Muscle of leg (tissue), 16 donors: ENCODE results near the gene ERBIN. TPM values are rescaled to one million over a fixed set of nuclear protein-coding genes. Genes with fewer than 3 reads are reported as not detected.
"Not testable (repeated sequence)": the region's sequence is repeated elsewhere in the genome, so short reads cannot be mapped to it uniquely, and the experiment has no call there.

ENCODE experiments used
- DNase-seq: peaks from one replicate; pipeline ENCODE4 v3.0.0; 2013
- H3K27ac ChIP-seq: one replicate; pipeline ENCODE4 v1.5.1; 2013; ENCODE audit warnings: mild to moderate bottlenecking, low read length, control low read depth
- H3K27me3 ChIP-seq: one replicate; pipeline ENCODE4 v1.6.1; 2013; ENCODE audit warnings: low read length; ENCODE audit not compliant: control insufficient read depth, insufficient read depth
- H3K36me3 ChIP-seq: one replicate; pipeline ENCODE4 v1.6.1; 2013; ENCODE audit warnings: low read length; ENCODE audit not compliant: control insufficient read depth, insufficient read depth
- H3K4me1 ChIP-seq: one replicate; pipeline ENCODE4 v1.6.1; 2013; ENCODE audit warnings: low read length; ENCODE audit not compliant: control insufficient read depth, insufficient read depth
- H3K4me3 ChIP-seq: one replicate; pipeline ENCODE4 v1.5.1; 2013; ENCODE audit warnings: low read length, control low read depth
- H3K9me3 ChIP-seq: replicated peaks from 2 replicates; pipeline ENCODE4 v1.6.1; 2013; ENCODE audit warnings: low read depth, low read length; ENCODE audit not compliant: control insufficient read depth
- WGBS: methylation state at CpG from one replicate; pipeline ENCODE4 v1.1.5; 2013; ENCODE audit warnings: missing lambda C conversion rate; ENCODE audit not compliant: insufficient coverage; 5-methylcytosine and 5-hydroxymethylcytosine counted together
- long read RNA-seq, 11 donors: transcript quantifications; one replicate each; lab custom pipeline, GENCODE V29; 2026
- polyA plus RNA-seq, 8 donors: library from polyadenylated mRNA; unstranded; fragments of 120-200 nt; gene quantifications; one replicate each; pipeline versions ENCODE4 v1.2.1 to v1.2.3, GENCODE V29; 2013; ENCODE audit warnings: inconsistent platforms in 1 of 8, low replicate concordance in 1 of 8; ENCODE audit not compliant: insufficient read length in 8 of 8, insufficient read depth in 1 of 8
- total RNA-seq: library from RNA; stranded (reverse); fragments of 120-200 nt; gene quantifications from one replicate; pipeline ENCODE4 v1.2.4, GENCODE V29; 2013

Gene ERBIN
- 53.5 TPM for total RNA-seq
- polyA plus RNA-seq = 10 to 100 TPM; 33.1 to 49.8 (median 43.4) TPM
- long read RNA-seq, donor 1, full-length matches to known transcripts = 2 of 2 reads
- long read RNA-seq, donor 1, partial matches to known transcripts = 0 of 2 reads
- long read RNA-seq, donor 1, other reads (novel, unspliced or antisense) = 0 of 2 reads
- long read RNA-seq, donor 2 = 0 reads
- long read RNA-seq, donor 3, partial matches to known transcripts = 28 of 28 reads
- long read RNA-seq, donor 3, other reads (novel, unspliced or antisense) = 0 of 28 reads
- long read RNA-seq, donor 4 = 0 reads
- long read RNA-seq, donor 5, full-length matches to known transcripts = 1 of 27 reads
- long read RNA-seq, donor 5, partial matches to known transcripts = 26 of 27 reads
- long read RNA-seq, donor 5, other reads (novel, unspliced or antisense) = 0 of 27 reads
- long read RNA-seq, donor 6, full-length matches to known transcripts = 1 of 6 reads
- long read RNA-seq, donor 6, partial matches to known transcripts = 5 of 6 reads
- long read RNA-seq, donor 6, other reads (novel, unspliced or antisense) = 0 of 6 reads
- long read RNA-seq, donor 7, full-length matches to known transcripts = 2 of 7 reads
- long read RNA-seq, donor 7, partial matches to known transcripts = 5 of 7 reads
- long read RNA-seq, donor 7, other reads (novel, unspliced or antisense) = 0 of 7 reads
- long read RNA-seq, donor 8, full-length matches to known transcripts = 1 of 1 reads
- long read RNA-seq, donor 8, partial matches to known transcripts = 0 of 1 reads
- long read RNA-seq, donor 8, other reads (novel, unspliced or antisense) = 0 of 1 reads
- long read RNA-seq, donor 9, full-length matches to known transcripts = 4 of 4 reads
- long read RNA-seq, donor 9, partial matches to known transcripts = 0 of 4 reads
- long read RNA-seq, donor 9, other reads (novel, unspliced or antisense) = 0 of 4 reads
- long read RNA-seq, donor 10, partial matches to known transcripts = 5 of 9 reads
- long read RNA-seq, donor 10, other reads (novel, unspliced or antisense) = 0 of 9 reads
- long read RNA-seq, donor 11, full-length matches to known transcripts = 3 of 8 reads
- long read RNA-seq, donor 11, partial matches to known transcripts = 5 of 8 reads
- long read RNA-seq, donor 11, other reads (novel, unspliced or antisense) = 0 of 8 reads

GRCh38 chr5:65926276-65926783 is at the start of gene ERBIN:
ERBIN (plus strand) TSS chr5:65926575; CDS start chr5:65992719, 66,144 bp downstream.
- DNase-seq = peak; percentile 93
- Histone ChIP-seq H3K36me3 (no peaks in the 10 kb centered on the region), H3K4me1 (peaks cover 5% of the 10 kb centered on the region), H3K9me3 (no peaks in the 10 kb centered on the region), H3K27me3 (no peaks in the 10 kb centered on the region), H3K27ac (peak within 1 kb of the TSS; percentile 99), H3K4me3 (peak within 1 kb of the TSS; percentile 91)
- WGBS = 0% methylated on average over 27 of the region's 45 CpGs

- Histone ChIP-seq H3K27me3 (no peaks in the 10 kb centered on the region), H3K4me3 (no peak overlapping the region), H3K36me3 (no peaks in the 10 kb centered on the region), H3K27ac (no peak overlapping the region), H3K9me3 (no peaks in the 10 kb centered on the region), H3K4me1 (no peaks in the 10 kb centered on the region)
- no peak for DNase-seq
- 93% methylated on average over 2 of the region's 4 CpGs for WGBS
These were observed 49.4 kb upstream of the ERBIN start for GRCh38 chr5:65876970-65877369.

- not testable (repeated sequence) for H3K27ac ChIP-seq, H3K9me3 ChIP-seq, H3K36me3 ChIP-seq, H3K4me1 ChIP-seq, H3K27me3 ChIP-seq, H3K4me3 ChIP-seq, DNase-seq
- WGBS = 83% methylated on average over 2 of the region's 8 CpGs
These were observed 46.6 kb upstream of the ERBIN start for GRCh38 chr5:65879668-65880256.

- no peaks in the 10 kb centered on the region for H3K9me3 ChIP-seq
- H3K27me3 ChIP-seq = no peaks in the 10 kb centered on the region
- H3K36me3 ChIP-seq = no peaks in the 10 kb centered on the region
- DNase-seq = peak; percentile 81
- H3K4me1 ChIP-seq = no peaks in the 10 kb centered on the region
- 0% methylated on average over 1 of the region's 3 CpGs for WGBS
- H3K4me3 ChIP-seq = no peak overlapping the region
- H3K27ac ChIP-seq = no peak overlapping the region
These were observed 45.8 kb upstream of the ERBIN start for GRCh38 chr5:65880496-65881072.

- DNase-seq = no peak
- Histone ChIP-seq H3K4me3 (no peak overlapping the region), H3K27ac (no peak overlapping the region), H3K27me3 (no peaks in the 10 kb centered on the region), H3K9me3 (no peaks in the 10 kb centered on the region), H3K4me1 (no peaks in the 10 kb centered on the region), H3K36me3 (no peaks in the 10 kb centered on the region)
- WGBS = no CpG with 5 or more reads among the region's 2 CpGs
These were observed 44.1 kb upstream of the ERBIN start for GRCh38 chr5:65882278-65882677.

- H3K4me3 ChIP-seq = no peak overlapping the region
- no peaks in the 10 kb centered on the region for H3K9me3 ChIP-seq
- DNase-seq = no peak
- H3K27ac ChIP-seq = no peak overlapping the region
- WGBS = no CpG with 5 or more reads among the region's 4 CpGs
- no peaks in the 10 kb centered on the region for H3K27me3 ChIP-seq
- no peaks in the 10 kb centered on the region for H3K36me3 ChIP-seq
- H3K4me1 ChIP-seq = no peaks in the 10 kb centered on the region
These were observed 42.9 kb upstream of the ERBIN start for GRCh38 chr5:65883461-65883860.

- Histone ChIP-seq H3K36me3 (no peaks in the 10 kb centered on the region), H3K27me3 (no peaks in the 10 kb centered on the region), H3K4me1 (no peaks in the 10 kb centered on the region), H3K4me3 (no peak overlapping the region), H3K27ac (no peak overlapping the region), H3K9me3 (no peaks in the 10 kb centered on the region)
- no peak for DNase-seq
- WGBS = 80% methylated on average over 4 of the region's 7 CpGs
These were observed 40.0 kb upstream of the ERBIN start for GRCh38 chr5:65886387-65886786.

- WGBS = 83% methylated on average over 1 of the region's 2 CpGs
- not testable (repeated sequence) for H3K27ac ChIP-seq, DNase-seq, H3K4me1 ChIP-seq, H3K36me3 ChIP-seq, H3K9me3 ChIP-seq, H3K27me3 ChIP-seq, H3K4me3 ChIP-seq
These were observed 34.4 kb upstream of the ERBIN start for GRCh38 chr5:65892024-65892423.

DNA sequence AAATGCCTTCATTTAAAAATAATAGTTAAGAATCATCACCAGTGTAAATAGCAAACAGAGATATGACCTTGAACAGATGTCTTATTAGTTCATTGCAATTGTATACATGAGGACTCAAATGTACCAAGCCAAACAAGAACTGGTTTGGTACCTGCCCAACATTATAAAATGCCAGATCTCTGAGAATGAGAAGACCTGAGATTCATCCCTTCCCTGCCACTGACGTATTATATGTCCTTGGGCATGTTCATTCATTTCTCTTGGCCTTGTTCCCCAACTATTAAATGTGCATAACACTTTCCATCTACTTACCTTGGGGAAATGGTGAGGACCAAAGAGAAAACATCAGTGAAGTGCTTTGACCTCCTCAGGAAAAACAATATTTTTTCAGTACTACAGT is 33.6 kb upstream of the ERBIN start:
- DNase-seq = peak; percentile 8
- Histone ChIP-seq H3K4me1 (no peaks in the 10 kb centered on the region), H3K9me3 (no peaks in the 10 kb centered on the region), H3K4me3 (no peak overlapping the region), H3K27ac (no peak overlapping the region), H3K36me3 (no peaks in the 10 kb centered on the region), H3K27me3 (no peaks in the 10 kb centered on the region)
- WGBS = no CpG with 5 or more reads among the region's 1 CpG
